ENCODE measurements around the gene CHMP3.
"Not testable (repeated sequence)": the region's sequence is repeated elsewhere in the genome, so short reads cannot be mapped to it uniquely, and the experiment has no call there.

Gene CHMP3

DNA sequence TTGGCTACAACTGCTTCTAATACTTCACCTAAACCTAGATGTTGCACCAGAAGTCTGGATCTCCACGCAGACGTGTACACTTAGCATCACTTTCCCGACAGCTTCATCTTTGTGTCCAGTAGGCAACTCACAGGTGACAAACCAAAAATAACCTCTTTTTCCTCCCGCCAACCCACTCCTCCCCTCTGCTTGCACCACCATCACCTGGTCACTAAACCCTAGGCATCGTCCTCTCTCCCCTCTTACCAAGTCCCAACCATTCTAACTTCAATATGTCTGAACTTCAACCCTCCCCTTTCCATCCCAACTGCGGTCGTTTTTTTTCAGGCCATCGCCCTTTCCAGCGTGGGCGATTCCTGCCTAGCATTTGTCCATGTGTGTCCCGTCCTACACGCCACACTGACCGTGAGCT lies 413 bp upstream of the CHMP3 start:
- H3K27ac Mint-ChIP-seq: peak overlapping the region; percentile 99
- H3K4me3 Mint-ChIP-seq: peak overlapping the region; percentile 94
- H3K27me3 Mint-ChIP-seq: no peaks in the 10 kb centered on the region
- peaks cover 26% of the 10 kb centered on the region for H3K4me1 Mint-ChIP-seq
- H3K9me3 Mint-ChIP-seq: no peaks in the 10 kb centered on the region
- peaks cover 4% of the 10 kb centered on the region for H3K36me3 Mint-ChIP-seq

GRCh38 chr2:86562485-86562921 lies 740 bp downstream of the CHMP3 start:
- H3K9me3 Mint-ChIP-seq: no peaks in the 10 kb centered on the region
- peaks cover 9% of the 10 kb centered on the region for H3K36me3 Mint-ChIP-seq
- H3K27ac Mint-ChIP-seq: peak overlapping the region; percentile 99
- no peaks in the 10 kb centered on the region for H3K27me3 Mint-ChIP-seq
- peak overlapping the region; percentile 94 for H3K4me3 Mint-ChIP-seq
- H3K4me1 Mint-ChIP-seq: peaks cover 26% of the 10 kb centered on the region

DNA sequence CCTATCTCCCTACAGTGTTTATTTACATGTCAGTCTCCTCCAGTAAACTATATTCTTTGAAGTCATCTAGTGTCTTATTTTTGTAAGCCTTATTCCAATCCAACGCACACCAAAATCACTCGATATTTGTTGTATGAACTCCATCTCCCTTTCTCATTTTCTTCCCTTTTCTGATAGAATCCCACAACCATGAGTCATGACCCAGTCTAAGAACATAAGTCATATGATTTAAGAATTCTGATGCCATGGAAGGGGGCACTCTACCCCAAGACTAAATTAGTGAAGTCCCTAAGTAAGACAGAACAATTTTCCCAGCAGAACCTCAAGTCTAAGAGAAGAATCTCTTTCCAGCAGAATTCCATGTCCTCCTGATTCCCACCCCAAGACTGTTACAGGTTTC lies 5.4 kb downstream of the CHMP3 start:
- peaks cover 48% of the 10 kb centered on the region for H3K4me1 Mint-ChIP-seq
- peaks cover 9% of the 10 kb centered on the region for H3K36me3 Mint-ChIP-seq

DNA sequence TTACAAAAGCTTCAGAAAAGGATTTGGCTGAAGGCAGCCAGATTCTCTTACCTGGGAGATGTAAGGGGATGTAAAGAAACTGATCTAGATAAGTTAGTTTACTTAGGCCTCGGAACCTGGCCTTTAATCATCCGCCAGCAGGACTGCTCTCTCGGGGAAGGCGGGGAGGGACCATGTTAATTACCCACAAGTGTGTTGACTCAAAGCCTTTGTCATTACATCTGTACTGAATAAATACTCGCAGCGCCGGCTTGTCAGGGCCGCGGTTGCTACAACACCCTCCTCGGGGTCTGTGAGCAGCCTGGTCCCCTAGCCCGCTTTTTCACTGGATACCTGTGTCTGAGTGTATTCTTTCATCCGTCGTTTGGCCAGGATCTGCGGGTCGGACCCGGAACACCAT lies 6.7 kb downstream of the CHMP3 start:
- Mint-ChIP-seq H3K4me3 (no peak overlapping the region), H3K27ac (no peak overlapping the region), H3K4me1 (peaks cover 52% of the 10 kb centered on the region), H3K27me3 (no peaks in the 10 kb centered on the region), H3K36me3 (peaks cover 9% of the 10 kb centered on the region), H3K9me3 (no peaks in the 10 kb centered on the region)

More for the DNA sequence above, 5.4 kb downstream of the CHMP3 start:
- no peaks in the 10 kb centered on the region for H3K9me3 Mint-ChIP-seq
- H3K27ac Mint-ChIP-seq: no peak overlapping the region
- no peaks in the 10 kb centered on the region for H3K27me3 Mint-ChIP-seq
- H3K4me3 Mint-ChIP-seq: no peak overlapping the region

- H3K27me3 Mint-ChIP-seq: no peaks in the 10 kb centered on the region
- H3K4me3 Mint-ChIP-seq: peak overlapping the region; percentile 83
- peaks cover 47% of the 10 kb centered on the region for H3K4me1 Mint-ChIP-seq
- peak overlapping the region; percentile 83 for H3K27ac Mint-ChIP-seq
- H3K9me3 Mint-ChIP-seq: no peaks in the 10 kb centered on the region
- peaks cover 7% of the 10 kb centered on the region for H3K36me3 Mint-ChIP-seq
Observed at GRCh38 chr2:86552889-86553288, 10.4 kb downstream of the CHMP3 start.

DNA sequence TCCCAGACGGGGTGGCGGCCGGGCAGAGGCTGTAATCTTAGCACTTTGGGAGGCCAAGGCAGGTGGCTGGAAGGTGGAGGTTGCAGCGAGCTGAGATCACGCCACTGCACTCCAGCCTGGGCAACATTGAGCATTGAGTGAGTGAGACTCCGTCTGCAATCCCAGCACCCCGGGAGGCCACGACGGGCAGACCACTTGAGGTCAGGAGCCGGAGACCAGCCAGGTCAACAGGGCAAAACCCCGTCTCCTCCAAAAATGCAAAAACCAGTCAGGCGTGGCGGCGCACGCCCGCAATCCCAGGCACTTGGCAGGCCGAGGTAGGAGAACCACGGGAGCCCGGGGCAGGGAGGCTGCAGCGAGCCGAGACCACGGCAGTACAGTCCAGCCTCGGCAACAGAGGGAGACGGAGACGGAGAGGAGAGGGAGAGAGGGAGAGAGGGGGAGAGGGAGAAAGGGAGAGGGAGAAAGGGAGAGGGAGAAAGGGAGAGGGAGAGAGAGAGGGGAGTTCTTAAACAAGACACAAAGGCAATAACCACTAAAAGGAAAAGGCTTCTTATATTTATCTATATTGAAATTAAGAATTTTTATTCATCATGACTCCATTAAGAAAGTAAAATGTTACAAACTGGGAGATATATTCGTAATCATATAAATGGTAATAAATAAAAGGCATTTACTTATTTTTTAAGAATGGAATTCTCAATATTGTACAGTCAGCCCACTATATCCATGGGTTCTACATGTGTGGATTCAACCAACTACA lies 13.1 kb downstream of the CHMP3 start:
- not testable (repeated sequence) for H3K9me3 Mint-ChIP-seq, H3K27ac Mint-ChIP-seq, H3K4me3 Mint-ChIP-seq, H3K27me3 Mint-ChIP-seq
- Mint-ChIP-seq H3K36me3 (peaks cover 26% of the 10 kb centered on the region), H3K4me1 (peaks cover 45% of the 10 kb centered on the region)

DNA sequence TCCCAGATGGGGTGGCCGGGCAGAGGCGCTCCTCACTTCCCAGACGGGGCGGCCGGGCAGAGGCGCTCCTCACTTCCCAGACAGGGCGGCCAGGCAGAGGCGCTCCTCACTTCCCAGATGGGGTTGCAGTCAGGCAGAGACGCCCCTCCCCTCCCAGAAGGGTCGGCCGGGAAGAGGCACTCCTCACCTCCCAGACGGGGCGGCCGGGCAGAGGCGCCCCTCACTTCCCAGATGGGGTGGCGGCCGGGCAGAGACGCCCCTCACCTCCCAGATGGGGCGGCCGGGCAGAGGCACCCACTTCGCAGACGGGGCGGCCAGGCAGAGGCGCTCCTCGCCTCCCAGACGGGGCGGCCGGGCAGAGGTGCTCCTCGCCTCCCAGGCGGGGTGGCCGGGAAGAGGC lies 13.8 kb downstream of the CHMP3 start:
- peaks cover 38% of the 10 kb centered on the region for H3K4me1 Mint-ChIP-seq
- not testable (repeated sequence) for H3K27me3 Mint-ChIP-seq, H3K4me3 Mint-ChIP-seq, H3K9me3 Mint-ChIP-seq, H3K27ac Mint-ChIP-seq
- H3K36me3 Mint-ChIP-seq: peaks cover 26% of the 10 kb centered on the region

DNA sequence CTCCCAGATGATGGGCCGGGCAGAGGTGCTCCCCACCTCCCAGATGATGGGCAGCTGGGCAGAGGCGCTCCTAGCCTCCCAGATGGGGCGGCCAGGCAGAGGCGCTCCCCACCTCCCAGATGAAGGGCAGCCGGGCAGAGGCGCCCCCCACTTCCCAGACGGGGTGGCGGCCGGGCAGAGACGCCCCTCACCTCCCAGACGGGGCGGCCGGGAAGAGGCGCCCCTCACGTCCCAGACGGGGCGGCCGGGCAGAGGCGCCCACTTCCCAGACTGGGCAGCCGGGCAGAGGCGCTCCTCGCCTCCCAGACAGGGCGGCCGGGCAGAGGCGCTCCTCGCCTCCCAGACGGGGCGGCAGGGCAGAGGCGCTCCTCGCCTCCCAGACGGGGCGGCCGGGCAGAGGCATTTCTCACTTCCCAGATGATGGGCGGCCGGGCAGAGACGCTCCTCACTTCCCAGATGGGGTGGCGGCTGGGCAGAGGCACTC lies 14.3 kb downstream of the CHMP3 start:
- not testable (repeated sequence) for H3K9me3 Mint-ChIP-seq
- H3K36me3 Mint-ChIP-seq: peaks cover 26% of the 10 kb centered on the region
- H3K4me1 Mint-ChIP-seq: peaks cover 37% of the 10 kb centered on the region

DNA sequence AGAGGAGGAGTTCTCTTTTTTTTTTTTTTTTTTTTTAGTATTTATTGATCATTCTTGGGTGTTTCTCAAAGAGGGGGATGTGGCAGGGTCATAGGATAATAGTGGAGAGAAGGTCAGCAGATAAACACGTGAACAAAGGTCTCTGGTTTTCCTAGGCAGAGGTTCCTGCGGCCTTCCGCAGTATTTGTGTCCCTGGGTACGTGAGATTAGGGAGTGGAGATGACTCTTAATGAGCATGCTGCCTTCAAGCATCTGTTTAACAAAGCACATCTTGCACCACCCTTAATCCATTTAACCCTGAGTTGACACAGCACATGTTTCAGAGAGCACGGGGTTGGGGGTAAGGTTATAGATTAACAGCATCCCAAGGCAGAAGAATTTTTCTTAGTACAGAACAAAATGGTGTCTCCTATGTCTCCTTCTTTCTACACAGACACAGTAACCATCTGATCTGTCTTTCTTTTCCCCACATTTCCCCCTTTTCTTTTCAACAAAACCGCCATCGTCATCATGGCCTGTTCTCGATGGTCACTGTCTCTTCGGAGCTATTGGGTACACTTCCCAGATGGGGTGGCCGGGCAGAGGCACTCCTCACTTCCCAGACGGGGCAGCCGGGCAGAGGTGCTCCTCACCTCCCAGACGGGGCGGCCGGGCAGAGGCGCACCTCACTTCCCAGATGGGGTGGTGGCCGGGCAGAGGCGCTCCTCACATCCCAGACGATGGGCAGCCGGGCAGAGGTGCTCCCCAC lies 14.9 kb downstream of the CHMP3 start:
- not testable (repeated sequence) for H3K4me3 Mint-ChIP-seq, H3K9me3 Mint-ChIP-seq, H3K27me3 Mint-ChIP-seq
- H3K4me1 Mint-ChIP-seq: peaks cover 37% of the 10 kb centered on the region
- H3K36me3 Mint-ChIP-seq: peaks cover 26% of the 10 kb centered on the region
- peak overlapping the region; percentile 41 for H3K27ac Mint-ChIP-seq

More for the DNA sequence above, 14.3 kb downstream of the CHMP3 start:
- not testable (repeated sequence) for H3K4me3 Mint-ChIP-seq, H3K27ac Mint-ChIP-seq, H3K27me3 Mint-ChIP-seq

GRCh38 chr2:86545296-86545924 lies 17.8 kb downstream of the CHMP3 start:
- not testable (repeated sequence) for H3K9me3 Mint-ChIP-seq, H3K4me3 Mint-ChIP-seq, H3K27me3 Mint-ChIP-seq, H3K27ac Mint-ChIP-seq
- Mint-ChIP-seq H3K4me1 (peaks cover 27% of the 10 kb centered on the region), H3K36me3 (peaks cover 35% of the 10 kb centered on the region)

- not testable (repeated sequence) for H3K4me3 Mint-ChIP-seq, H3K9me3 Mint-ChIP-seq, H3K27me3 Mint-ChIP-seq, H3K27ac Mint-ChIP-seq
- Mint-ChIP-seq H3K4me1 (peaks cover 27% of the 10 kb centered on the region), H3K36me3 (peaks cover 38% of the 10 kb centered on the region)
Observed at GRCh38 chr2:86544278-86545099, 18.8 kb downstream of the CHMP3 start.

- H3K36me3 Mint-ChIP-seq: peaks cover 39% of the 10 kb centered on the region
- H3K4me3 Mint-ChIP-seq: no peak overlapping the region
- H3K27me3 Mint-ChIP-seq: no peaks in the 10 kb centered on the region
- peaks cover 30% of the 10 kb centered on the region for H3K4me1 Mint-ChIP-seq
- no peaks in the 10 kb centered on the region for H3K9me3 Mint-ChIP-seq
- no peak overlapping the region for H3K27ac Mint-ChIP-seq
Observed at GRCh38 chr2:86543793-86544192, 19.4 kb downstream of the CHMP3 start.

DNA sequence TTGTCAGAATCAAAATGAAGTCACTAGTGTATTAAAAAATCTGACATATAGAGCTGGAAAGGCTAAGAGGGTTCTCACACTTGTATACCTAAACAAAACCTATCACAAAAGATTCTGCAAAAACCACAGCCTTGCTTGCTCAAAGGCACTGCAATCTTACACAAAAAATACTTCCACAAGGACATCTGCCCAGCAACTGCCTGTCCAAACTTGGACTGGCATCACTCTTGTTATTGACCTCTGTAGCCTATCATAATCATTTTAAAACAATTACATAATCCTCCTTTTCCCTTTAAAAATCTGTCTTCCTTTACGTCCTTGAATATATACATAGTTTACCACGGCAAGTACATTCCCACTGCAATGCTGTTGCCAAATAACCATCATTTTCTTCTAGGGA lies 19.9 kb downstream of the CHMP3 start:
- no peak overlapping the region for H3K4me3 Mint-ChIP-seq
- H3K4me1 Mint-ChIP-seq: peaks cover 31% of the 10 kb centered on the region
- H3K9me3 Mint-ChIP-seq: no peaks in the 10 kb centered on the region
- no peak overlapping the region for H3K27ac Mint-ChIP-seq
- H3K27me3 Mint-ChIP-seq: no peaks in the 10 kb centered on the region
- H3K36me3 Mint-ChIP-seq: peaks cover 38% of the 10 kb centered on the region

- Mint-ChIP-seq H3K4me3 (no peak overlapping the region), H3K4me1 (peaks cover 32% of the 10 kb centered on the region), H3K27ac (no peak overlapping the region), H3K27me3 (no peaks in the 10 kb centered on the region), H3K36me3 (peaks cover 35% of the 10 kb centered on the region), H3K9me3 (peaks cover 4% of the 10 kb centered on the region)
Observed at GRCh38 chr2:86542814-86543213, 20.4 kb downstream of the CHMP3 start.

- Mint-ChIP-seq H3K27ac (no peak overlapping the region), H3K4me3 (no peak overlapping the region), H3K4me1 (peaks cover 41% of the 10 kb centered on the region), H3K27me3 (no peaks in the 10 kb centered on the region), H3K9me3 (peaks cover 15% of the 10 kb centered on the region), H3K36me3 (peaks cover 33% of the 10 kb centered on the region)
Observed at GRCh38 chr2:86541334-86541733, 21.9 kb downstream of the CHMP3 start.
